Fibroblast of upper back skin (primary cell): Measurements from ENCODE around the gene OR6C70.
"Not testable (repeated sequence)": the region's sequence is repeated elsewhere in the genome, so short reads cannot be mapped to it uniquely, and the experiment has no call there.

Source experiments
- DNase-seq: peaks from one replicate; pipeline ENCODE4 v3.0.0-alpha.2; 2013

The OR6C70 gene

DNA sequence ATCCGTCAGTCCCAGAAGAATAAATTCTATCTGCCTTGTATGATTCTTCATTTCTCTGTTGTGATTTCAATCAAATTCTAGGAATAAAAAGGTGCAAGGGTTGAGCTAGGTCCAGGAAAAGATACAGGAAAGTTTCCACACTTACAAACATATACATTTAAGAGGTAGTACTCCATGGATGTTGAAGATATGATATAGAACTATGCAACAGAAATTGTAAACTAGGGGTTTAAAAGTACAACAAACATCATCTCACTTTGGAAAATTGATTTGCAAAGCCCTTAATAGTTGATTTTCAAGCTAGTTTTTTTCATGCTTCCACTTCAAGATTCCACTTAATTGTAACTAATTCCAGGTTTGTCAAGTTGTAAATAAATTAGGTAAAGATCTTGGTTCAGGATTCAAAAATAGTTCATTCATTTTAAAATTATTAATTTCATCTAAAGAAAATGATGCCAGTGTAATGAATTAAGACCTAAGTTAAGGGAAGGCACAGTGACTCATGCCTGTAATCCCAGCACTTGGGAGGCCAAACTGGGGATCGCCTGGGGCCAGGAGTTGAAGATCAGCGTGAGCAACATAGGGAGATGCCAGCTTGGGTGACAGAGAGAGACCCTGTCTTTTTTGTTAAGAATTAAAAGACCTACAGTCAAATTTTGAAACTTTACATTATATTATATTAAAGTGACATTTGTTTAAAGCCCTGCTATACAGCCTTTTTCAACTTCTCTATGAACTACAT, at the start of gene OR6C70:
Gene OR6C70, minus strand, starts transcription at position 51 of the 742 bp plus-strand sequence. Its CDS starts 0 bp downstream, at position 51.
- DNase-seq, result no peak

DNA sequence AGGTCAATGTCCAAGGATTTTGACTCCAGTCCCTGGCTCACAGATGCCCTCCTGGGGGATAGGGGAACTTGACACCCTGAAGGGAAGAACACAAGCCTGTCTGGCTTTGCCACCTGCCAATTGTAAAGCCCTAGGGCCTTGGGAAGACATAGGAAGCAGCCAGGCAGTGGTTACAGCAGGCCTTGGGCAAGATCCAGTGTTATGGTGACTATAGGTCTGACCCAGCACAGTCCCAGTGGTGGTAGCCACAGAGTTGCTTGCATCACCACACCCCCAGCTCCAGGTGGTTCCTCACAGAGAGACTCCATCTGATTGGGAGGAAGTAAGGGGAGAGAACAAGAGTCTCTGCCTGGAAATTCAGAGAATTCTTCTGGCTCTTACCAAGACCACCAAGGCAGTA, 46.5 kb upstream of the OR6C70 start:
- DNase-seq, result no peak

DNA sequence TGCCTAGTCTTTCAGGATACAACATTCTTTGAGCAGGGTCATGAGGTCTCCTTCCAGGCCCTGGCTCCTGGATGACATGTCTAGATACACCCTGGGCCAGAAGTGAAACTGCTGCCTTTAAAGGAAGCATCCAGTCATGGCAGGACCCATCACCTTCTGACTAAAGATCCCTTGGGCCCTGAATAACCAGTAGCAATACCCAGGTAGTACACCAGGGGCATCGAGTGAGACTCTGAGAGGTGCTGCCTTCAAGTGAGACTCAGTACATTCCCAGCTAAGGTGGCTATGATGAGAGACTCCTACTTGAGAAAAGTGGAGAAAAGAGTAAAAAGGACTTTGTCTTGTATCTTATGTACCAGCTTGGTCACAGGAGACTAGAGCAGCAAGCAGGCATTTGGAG, 45.8 kb upstream of the OR6C70 start:
- DNase-seq, result no peak

DNA sequence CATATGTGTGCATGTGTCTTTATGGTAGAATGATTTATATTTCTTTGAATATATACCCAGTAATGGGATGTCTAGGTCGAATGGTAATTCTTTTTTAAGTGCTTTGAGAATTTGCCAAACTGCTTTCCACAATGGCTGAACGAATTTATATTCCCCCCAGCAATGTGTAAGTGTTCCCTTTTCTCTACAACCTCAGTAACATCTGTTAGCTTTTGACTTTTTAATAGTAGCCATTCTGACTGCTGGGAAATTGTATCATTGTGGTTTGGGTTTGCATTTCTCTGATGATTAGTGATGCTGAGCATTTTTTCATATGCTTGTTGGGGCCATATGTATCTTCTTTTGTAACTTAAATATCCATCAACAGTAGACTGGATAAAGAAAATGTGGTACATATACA, 31.7 kb upstream of the OR6C70 start:
- DNase-seq, result no peak

DNA sequence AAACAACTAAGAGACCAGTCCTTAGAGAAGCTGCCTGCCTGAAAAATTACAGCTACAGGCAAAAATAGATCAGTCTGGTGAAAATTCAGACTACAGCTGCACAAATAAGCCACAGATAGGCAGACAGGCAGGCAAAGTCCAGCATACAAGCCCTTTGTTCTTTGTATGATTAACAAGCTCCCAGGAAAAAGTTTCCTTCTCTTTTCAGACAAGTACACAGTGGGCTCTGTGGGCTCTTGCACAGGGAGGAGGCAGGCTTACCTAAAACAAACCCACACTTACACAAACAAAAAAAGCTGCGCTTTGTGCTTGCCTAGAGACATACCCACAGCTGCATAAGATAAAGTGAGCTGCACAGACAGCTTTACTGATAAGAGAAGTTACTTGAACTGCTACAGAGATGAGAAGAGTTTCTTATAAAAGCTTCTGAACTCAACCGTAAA, 29.9 kb upstream of the OR6C70 start:
- DNase-seq, result no peak

DNA sequence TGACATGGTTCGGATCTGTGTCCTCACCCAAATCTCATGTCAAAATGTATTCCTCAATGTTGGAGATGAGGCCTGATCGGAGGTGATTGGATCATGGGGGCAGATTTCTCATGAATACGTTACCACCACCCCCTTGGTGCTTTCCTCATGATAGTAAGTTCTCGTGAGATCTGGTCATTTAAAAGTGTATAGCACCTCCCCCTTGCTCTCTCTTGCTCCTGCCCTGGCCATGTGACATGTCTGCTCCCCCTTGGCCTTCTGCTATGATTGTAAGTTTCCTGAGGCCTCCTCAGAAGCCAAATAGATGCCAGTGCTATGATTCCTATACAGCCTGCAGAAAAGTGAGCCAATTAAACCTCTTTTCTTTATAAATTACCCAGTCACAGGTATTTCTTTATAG, 29.3 kb upstream of the OR6C70 start:
- DNase-seq, result no peak

DNA sequence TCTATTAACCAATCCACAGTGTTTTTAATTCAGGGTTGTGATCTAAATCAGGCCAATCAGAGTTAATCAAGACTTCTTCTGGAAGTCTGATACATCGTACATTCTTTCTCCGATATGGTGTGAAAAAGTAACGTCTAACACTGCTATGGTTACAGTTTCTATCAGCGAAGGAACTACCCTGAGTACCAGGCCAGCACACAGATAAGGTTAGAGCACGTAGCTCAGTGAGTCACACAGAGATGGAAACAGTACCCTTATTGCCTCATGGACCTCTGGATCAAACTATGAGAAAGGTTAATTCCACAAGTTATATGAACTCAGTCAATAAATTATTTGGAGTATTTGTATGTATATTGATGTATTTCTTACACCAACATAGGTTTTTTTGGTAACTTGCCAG, 25.6 kb upstream of the OR6C70 start:
- DNase-seq, result no peak

DNA sequence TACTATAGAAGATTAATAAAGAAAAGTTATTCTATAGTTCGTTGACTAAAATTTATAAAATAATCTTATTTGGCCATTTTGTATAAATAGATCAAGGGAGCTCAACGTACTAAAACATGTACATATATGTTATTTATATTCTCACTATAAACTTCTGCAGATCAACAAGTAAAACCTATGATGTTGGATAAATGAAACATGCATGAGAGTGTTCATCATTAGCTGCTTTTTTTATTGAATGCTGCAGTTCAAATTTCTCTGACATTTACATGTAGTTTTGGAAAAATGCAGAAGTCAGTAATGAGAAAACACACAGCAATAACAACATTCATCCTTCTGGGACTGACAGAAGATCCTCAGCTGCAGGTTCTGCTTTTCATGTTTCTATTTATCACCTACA, 22.1 kb upstream of the OR6C70 start, which contains the start of gene OR6C68:
Gene OR6C68, plus strand, starts transcription at position 301 of the 400 bp plus-strand sequence. Its CDS starts 0 bp downstream, at position 301.
- DNase-seq, result no peak

DNA sequence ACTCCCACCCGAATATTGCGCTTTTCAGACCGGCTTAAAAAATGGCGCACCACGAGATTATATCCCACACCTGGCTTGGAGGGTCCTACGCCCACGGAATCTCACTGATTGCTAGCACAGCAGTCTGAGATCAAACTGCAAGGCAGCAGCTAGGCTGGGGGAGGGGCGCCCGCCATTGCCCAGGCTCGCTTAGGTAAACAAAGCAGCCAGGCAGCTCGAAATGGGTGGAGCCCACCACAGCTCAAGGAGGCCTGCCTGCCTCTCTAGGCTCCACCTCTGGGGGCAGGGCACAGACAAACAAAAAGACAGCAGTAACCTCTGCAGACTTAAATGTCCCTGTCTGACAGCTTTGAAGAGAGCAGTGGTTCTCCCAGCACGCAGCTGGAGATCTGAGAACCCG, 14.3 kb upstream of the OR6C70 start:
- not testable (repeated sequence) for DNase-seq

DNA sequence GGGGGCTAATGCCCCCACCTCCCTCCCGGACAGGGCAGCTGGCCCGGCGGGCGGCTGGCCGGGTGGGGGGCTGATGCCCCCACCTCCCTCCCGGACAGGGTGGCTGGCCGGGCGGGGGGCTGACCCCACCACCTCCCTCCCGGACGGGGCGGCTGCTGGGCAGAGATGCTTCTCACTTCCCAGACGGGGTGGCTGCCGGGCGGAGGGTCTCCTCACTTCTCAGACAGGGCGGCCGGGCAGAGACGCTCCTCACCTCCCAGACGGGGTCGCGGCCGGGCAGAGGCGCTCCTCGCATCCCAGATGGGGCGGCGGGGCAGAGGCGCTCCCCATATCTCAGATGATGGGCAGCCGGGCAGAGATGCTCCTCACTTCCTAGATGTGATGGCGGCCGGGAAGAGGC, 9.2 kb upstream of the OR6C70 start:
- DNase-seq, result not testable (repeated sequence)

DNA sequence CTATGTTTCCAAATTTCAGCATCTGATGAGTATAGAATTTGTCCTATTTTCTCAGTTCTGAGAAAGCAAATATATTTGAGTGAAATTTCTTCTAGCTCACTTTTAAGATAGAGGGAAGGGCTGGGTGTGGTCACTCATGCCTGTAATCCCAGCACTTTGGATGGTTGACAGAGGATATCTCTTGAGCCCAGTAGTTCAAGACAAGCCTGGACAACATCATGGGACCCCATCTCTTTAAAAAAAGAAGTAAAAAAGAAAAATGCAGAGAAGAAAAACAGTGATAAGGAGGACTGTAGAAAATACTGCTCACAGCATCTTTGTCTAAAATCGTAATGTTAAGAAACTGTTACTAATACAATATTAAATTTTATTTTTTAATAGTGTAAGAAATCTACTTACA, 2.3 kb upstream of the OR6C70 start:
- DNase-seq, result no peak

DNA sequence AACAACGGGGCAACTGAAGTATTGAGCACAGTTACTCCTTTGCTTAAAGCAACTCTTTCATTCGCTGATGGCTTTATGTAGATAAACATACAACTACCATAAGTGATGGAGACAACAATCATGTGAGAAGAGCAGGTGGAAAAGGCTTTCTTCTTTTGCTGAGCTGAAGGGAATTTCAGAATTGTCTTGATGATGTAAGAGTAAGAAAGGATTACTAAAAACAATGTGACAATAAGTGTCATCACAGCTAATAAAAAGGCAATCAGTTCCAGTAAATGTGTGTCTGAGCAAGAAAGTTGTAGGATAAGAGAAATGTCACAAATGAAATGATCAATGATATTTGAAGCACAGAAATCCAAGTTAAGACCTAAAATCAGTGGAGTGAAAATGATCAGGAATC, 647 bp downstream of the OR6C70 start:
- no peak for DNase-seq

DNA sequence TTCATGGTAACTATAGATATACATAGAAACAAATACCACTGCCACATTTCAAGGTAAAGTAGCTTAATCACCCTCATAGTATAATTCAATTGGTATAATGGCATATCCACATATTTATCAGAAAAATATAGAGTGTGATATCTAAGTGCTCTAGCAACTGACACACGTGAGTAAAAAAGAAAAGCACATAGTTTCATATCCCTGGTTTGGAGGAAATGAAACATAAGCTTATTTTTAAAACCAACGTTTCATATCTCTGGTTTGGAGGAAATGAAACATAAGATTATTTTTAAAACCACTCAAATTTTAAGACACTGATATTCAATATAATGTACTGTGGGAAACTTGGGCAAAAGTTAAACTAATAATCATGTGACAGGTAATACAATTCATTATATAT, 2.1 kb downstream of the OR6C70 start:
- DNase-seq, result no peak

DNA sequence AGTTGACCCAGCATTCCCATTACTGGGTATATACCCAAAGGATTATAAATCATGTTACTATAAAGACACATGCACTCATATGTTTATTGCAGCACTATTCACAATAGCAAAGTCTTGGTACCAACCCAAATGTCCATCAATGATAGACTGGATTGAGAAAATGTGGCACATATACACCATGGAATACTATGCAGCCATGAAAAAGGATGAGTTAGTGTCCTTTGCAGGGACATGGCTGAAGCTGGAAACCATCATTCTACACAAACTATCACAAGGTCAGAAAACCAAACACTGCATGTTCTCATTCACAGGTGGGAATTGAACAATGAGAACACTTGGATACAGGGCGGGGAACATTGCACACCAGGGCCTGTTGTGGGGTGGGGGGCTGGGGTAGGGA, 5.0 kb downstream of the OR6C70 start:
- DNase-seq, result not testable (repeated sequence)

DNA sequence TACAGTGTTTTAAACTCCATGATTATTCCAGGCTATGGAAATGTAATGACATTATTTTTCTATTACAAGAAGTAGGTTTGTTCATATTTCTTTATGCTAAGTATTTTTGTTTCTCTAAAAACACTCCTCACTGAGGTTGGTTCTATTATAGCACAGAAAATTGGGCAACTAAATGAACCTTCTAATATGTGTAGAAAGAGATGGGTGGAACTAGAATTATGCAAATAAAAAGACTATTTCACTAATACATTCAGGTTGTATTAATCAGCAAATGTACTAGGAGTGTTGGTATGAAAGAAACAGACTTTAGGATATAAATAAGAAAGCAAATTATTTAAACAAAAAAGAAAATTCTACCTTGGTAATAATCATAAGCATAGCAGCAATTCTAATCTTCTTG, 21.1 kb downstream of the OR6C70 start:
- no peak for DNase-seq

DNA sequence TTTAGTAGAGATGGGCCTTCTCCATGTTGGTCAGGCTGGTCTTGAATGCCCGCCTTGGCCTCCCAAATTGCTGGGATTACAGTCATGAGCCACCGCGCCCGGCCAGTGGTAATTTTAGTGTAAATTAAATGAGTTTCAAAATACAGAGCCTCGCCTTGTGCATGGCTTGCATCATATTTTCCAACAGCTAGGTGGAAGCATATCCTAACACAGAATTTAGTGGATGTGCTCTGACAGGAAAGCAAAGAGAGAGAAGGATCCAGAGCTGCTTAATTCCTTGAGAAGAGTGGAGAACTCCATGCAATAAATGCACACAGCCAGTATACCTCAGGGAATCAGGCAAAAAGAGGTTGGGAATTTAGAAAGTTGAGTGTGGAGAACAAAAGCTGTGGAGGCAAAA, 23.6 kb downstream of the OR6C70 start:
- no peak for DNase-seq

DNA sequence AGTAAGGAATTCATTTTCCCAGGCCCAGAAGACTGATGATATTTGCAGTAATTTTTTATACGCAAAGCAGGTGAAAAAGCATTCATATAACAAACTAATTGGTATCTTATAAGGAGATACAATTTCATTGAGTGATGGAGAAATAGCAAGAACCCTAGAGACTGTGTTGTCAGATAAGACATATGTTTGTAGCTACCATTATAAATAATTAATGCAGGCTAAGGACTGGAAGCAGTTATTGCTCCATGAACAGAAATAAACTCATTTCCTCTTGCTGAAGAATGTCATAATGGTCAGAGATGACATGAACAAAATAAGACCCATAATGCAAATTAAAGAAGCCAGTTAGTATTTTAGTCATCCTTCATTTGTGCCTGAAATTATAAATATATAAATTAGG, 24.6 kb downstream of the OR6C70 start:
- no peak for DNase-seq

DNA sequence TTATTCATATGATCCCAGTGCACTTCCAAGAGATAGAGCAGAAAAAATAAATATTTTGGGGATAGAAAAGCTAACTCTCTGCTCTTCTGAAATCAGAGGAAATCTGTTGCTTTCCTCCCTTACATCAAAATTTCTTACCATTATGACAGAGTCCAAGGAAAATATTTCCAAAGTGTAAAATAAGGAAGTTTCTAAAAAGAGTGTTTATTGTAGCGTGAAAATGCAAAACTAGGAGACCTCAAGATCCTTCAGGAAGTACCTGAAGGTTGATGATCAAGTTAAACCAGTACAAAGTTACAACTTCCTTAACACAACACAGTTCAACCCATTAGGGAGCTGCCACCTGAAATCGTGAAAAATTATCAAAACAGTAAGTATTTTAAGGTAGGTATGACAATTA, 26.2 kb downstream of the OR6C70 start, which contains the start of gene OR6C2:
Gene OR6C2, plus strand, starts transcription at position 301 of the 400 bp plus-strand sequence. CDS start 8,138 bp downstream, outside the sequence.
- no peak for DNase-seq

DNA sequence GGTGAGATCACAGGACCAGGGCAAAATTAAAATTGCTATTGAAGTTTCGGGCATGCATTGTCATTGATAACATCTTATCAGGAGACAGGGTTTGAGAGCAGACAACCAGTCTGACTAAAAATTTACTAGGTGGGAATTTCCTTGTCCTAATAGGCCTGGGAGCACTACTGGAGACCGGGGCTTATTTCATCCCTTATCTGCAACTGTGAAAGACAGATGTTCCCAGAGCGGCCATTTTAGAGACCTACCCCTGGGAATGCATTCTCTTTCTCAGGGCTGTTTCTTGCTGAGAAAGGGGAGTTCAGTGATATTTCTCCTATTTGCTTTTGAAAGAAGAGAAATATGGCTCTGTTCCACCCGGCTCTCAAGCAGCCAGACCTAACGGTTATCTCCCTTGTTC, 28.7 kb downstream of the OR6C70 start:
- DNase-seq, result not testable (repeated sequence)

DNA sequence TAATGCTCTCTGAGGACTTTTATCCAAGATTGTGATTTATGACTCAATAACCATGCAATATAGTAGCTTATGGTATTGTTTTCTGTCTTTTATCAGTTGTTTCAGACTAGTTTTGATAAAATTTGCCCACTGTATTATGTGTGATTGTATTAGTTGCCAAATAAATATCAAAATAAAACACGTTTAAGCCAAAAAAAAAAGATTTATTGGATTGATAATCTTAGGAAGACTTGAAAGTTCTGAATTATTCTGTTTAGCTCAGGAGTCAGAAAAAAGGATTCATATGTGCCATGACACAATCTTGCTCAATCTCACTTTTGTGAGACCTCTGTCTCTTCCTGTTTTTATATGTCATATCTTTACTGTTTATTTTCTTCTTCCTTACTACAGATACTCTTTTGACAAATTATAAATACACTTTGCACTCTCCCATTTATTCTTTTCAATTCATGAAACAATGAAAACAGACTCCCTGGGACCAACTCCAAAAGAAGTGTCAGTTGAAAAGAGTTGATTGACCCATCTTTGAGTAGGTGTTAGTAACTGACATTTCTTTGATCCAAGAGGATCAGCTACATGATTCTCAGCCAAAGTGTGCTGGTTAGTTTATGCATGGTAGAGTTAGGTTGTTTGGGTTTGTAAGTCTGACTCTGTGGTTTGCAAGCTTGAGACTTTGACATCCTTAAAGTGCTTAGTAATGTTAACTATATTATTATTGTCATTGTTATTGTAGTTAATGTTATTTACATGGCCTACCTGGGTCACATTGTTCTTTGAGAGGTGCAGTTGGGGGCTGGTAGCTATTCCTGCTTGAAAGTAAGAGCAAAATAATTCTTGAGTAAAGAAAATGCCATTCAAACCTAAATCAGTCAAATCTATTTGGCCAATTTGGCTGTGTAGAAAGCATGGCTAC, 41.4 kb downstream of the OR6C70 start:
- DNase-seq, result no peak

DNA sequence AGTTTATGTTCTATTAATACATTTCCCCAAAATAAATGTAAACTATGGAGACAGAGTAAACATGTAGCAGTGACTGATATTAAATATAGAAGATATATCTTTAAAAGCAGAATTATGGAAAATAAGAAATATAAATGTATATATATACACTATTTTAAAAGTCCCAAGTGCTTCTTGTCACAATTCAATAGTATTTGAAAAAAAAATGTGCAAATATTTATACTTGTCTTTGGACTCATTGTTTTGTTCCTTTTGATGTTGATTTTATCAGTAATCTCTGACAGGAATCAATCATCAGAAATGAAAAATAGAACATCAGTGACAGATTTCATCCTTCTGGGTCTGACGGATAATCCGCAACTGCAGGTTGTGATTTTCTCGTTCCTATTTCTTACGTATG, 44.0 kb downstream of the OR6C70 start, which contains the start of gene OR6C76:
Gene OR6C76, plus strand, starts transcription at position 301 of the 400 bp plus-strand sequence. Its CDS starts 0 bp downstream, at position 301.
- DNase-seq, result no peak

DNA sequence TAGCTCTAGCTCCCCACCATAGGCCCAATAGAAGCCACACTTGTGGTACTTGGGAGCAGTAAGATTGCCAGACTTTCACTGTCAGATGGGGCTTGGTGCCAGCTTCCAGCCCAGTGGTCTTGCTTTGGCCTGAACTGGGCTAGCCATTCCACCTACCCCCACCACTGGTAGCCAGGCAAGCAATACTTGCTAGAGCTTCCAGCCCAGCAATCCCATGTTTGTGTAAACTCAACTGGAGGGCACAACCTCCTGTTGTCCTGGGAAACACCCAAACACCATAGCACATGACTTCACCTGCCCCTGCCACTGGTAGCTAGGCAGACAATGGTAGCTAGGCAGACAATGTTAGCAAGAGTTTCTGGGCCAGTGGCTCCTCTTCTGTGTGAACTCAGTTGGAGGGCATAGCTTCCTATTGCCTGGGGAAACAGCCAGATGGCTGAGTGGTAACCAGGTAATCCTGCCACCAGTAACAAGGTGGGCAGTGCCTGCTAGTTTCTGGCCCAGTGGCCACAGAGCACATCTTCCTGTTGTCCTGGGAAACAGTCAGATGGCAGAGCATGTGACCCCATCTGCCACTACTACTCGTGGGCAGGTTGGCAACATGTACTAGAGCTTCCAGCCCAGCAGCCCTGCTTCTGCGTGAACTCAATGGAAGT, 49.5 kb downstream of the OR6C70 start:
- no peak for DNase-seq
